Measurements from ENCODE around the gene ZKSCAN1. TPM values are rescaled to one million over a fixed set of nuclear protein-coding genes. Genes with fewer than 3 reads are reported as not detected.

The ZKSCAN1 gene
- total and polyA plus RNA-seq, 12 donors, result 4.7 to 68.9 (median 47.1) TPM

GRCh38 chr7:100034871-100035510, 19.6 kb downstream of the ZKSCAN1 start:
- WGBS, 2 donors, result 84 to 93% methylated on average over 8 of the region's 8 CpGs
- Histone ChIP-seq H3K9me3 (no peaks in the 10 kb centered on the region), H3K4me1 (peaks cover 0 to 4% (median 0%) of the 10 kb centered on the region in 9 donors), H3K27me3 (no peaks in the 10 kb centered on the region), H3K36me3 (peaks cover 0 to 88% (median 39%) of the 10 kb centered on the region in 9 donors), H3K27ac (no peak overlapping the region), H3K4me3 (no peak overlapping the region)
- ATAC-seq, result no peak
- DNase-seq, result no peak
- intact Hi-C loops (cut with DNase I), result no loop called here
- TF ChIP-seq, protein P1, sequence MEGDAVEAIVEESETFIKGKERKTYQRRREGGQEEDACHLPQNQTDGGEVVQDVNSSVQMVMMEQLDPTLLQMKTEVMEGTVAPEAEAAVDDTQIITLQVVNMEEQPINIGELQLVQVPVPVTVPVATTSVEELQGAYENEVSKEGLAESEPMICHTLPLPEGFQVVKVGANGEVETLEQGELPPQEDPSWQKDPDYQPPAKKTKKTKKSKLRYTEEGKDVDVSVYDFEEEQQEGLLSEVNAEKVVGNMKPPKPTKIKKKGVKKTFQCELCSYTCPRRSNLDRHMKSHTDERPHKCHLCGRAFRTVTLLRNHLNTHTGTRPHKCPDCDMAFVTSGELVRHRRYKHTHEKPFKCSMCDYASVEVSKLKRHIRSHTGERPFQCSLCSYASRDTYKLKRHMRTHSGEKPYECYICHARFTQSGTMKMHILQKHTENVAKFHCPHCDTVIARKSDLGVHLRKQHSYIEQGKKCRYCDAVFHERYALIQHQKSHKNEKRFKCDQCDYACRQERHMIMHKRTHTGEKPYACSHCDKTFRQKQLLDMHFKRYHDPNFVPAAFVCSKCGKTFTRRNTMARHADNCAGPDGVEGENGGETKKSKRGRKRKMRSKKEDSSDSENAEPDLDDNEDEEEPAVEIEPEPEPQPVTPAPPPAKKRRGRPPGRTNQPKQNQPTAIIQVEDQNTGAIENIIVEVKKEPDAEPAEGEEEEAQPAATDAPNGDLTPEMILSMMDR (IDR thresholded peaks at IDR 0.05), result no peak

- DNase-seq, result no peak
- no peak for ATAC-seq
- Histone ChIP-seq H3K27me3 (no peaks in the 10 kb centered on the region), H3K4me3 (no peak overlapping the region), H3K36me3 (peaks cover 0 to 79% (median 36%) of the 10 kb centered on the region in 9 donors), H3K4me1 (peaks cover 0 to 4% (median 0%) of the 10 kb centered on the region in 9 donors), H3K27ac (no peak overlapping the region), H3K9me3 (no peaks in the 10 kb centered on the region)
- TF ChIP-seq, protein P1 (IDR thresholded peaks at IDR 0.05), result no peak
- 88 to 99% methylated on average over 6 of the region's 6 CpGs for WGBS, 2 donors
- intact Hi-C loops (cut with DNase I), result no loop called here
Observed at GRCh38 chr7:100035876-100036275, 20.5 kb downstream of the ZKSCAN1 start.

DNA sequence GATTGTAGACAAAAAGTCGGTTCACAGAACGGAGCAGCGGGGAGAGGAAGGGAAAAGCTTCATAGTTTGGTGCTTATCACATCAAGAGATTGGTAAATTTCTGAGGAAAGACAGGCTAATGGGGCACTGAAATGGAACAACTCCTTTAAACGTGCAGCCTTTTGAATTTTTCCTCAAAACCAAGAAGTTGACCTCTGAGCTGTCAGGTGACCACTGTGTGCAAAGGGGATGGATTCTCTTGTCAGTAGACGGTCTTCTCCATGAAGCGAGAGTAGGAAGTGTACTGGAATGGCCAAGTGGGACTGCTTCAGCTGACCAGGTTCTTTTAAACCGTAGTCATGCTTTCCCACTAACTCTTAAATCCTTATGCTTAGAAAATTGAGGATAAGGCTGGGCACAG, 22.9 kb downstream of the ZKSCAN1 start:
- TF ChIP-seq, protein P1 (IDR thresholded peaks at IDR 0.05), result no peak
- ATAC-seq, result no peak
- Histone ChIP-seq H3K27me3 (no peaks in the 10 kb centered on the region), H3K4me3 (no peak overlapping the region), H3K36me3 (peaks cover 0 to 60% (median 18%) of the 10 kb centered on the region in 9 donors), H3K27ac (no peak overlapping the region), H3K9me3 (no peaks in the 10 kb centered on the region), H3K4me1 (peaks cover 0 to 4% (median 0%) of the 10 kb centered on the region in 9 donors)
- 96% methylated on average over 7 of the region's 7 CpGs for WGBS, 2 donors
- intact Hi-C loops (cut with DNase I), result no loop called here
- no peak for DNase-seq

DNA sequence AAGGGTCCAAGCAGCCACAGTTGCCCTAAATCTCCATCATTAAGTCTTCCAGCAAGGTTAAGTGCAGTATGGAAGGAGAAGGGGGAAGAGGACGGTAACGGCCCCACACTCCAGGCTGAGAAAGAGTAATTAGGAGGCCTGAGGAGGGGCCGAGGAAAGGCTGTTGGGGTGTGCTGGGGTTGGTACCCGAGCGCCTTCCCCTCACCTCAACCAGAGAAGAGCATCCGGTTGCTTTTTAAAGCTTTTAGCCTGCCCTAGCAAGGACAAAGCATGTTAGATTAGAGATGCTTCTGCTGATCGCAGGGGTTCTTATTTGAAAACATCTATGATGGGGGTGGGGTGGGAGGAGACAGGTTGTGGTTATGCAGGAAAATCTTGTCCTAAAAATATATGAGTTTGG, 25.2 kb downstream of the ZKSCAN1 start:
- no peak for DNase-seq
- TF ChIP-seq, protein P1 (IDR thresholded peaks at IDR 0.05), result no peak
- Histone ChIP-seq H3K4me3 (no peak overlapping the region), H3K4me1 (peaks cover 0 to 4% (median 0%) of the 10 kb centered on the region in 9 donors), H3K27ac (no peak overlapping the region), H3K9me3 (no peaks in the 10 kb centered on the region), H3K36me3 (peaks cover 0 to 38% (median under 1%) of the 10 kb centered on the region in 9 donors), H3K27me3 (no peaks in the 10 kb centered on the region)
- 76 to 80% methylated on average over 7 of the region's 7 CpGs for WGBS, 2 donors
- intact Hi-C loops (cut with DNase I), result no loop called here
- no peak for ATAC-seq

All from heart right ventricle (tissue), 16 donors.